ENCODE data around the gene ABCB10. TPM values are rescaled to one million over a fixed set of nuclear protein-coding genes. Genes with fewer than 3 reads are reported as not detected.

Gene ABCB10
- 27.5 and 31.9 TPM in 2 replicates for total RNA-seq (2022)
- Bru-seq, nascent RNA, result percentile 75 among the genes with signal in this experiment
- BruChase-seq, experiment 1, labeled RNA remaining after a 2-hour chase, result percentile 83 among the genes with signal in this experiment
- percentile 88 among the genes with signal in this experiment for BruChase-seq, experiment 2, labeled RNA remaining after a 6-hour chase
- long read RNA-seq, transcript ABCB10-201 (13 exons, 3,857 nt), result major isoform, 68 of 84 reads
- long read RNA-seq, partial matches to known transcripts, result 5 of 84 reads
- long read RNA-seq, other reads (novel, unspliced or antisense), result 11 of 84 reads

DNA sequence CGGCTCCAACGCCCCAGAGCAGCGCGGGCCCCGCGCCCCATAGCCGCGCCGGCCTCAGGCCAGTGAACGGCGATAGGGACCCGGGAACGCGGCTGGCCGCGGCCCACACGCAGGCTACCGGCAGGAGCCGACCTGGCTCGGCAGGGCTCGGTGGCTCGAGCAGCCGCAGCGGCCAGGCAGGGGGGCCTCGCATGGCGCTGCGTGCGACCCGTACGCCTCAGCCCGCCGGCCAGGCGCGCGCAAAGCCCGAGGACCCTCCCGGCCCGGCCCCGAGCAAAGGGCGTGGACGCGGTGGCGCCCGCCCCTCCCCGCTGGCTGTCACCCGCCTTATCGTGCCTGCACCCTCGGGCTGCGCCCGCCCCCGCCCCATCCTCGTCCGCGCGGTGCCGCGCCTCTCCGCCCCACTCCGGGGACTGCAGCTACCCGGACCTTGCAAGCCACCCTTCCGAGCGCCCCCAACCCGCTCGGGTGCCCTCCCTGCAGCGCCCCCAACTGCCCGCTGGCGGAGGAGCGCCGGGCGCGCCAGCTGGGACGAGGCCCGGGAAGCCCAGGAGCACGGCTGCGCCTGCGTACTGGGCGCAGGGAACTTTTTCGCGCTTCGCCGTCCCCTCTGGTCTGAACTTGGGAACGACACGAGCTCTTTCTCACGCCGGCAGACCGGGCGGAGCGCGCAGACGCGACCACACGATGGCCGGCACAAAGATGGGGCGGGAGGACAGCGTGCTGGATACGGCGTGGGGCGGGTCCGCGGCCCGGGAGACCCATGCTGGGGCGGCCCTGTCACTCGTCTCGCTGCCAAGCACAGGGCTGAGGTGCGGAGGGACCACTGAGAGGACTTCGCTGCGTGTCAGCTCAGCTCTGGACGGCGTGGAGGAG, at the start of gene ABCB10:
ABCB10 (minus strand) TSS at position 248 of the 876 bp plus-strand sequence; CDS start at position 193, 55 bp downstream.
- H3K27ac Mint-ChIP-seq (ENCODE audit: unreplicated experiment), result peak within 1 kb of the TSS; percentile 78
- DNase-seq, result peak; percentile 97 to 99
- intact Hi-C loops (cut with micrococcal nuclease; ENCODE audit: unreplicated experiment), result loop anchor here (1.0 kb wide), 1 partner anchor 68 kb away; the partner anchor contains the start of genes TAF5L and URB2
- Histone ChIP-seq H3K27me3 (replicated peaks; ENCODE audit: control insufficient read depth, insufficient read depth, low read length) (no peaks in the 10 kb centered on the region), H3K4me1 (peaks cover 7% of the 10 kb centered on the region; the same call in 1 of the 2 replicates), H3K9me3 (no peaks in the 10 kb centered on the region), H3K36me3 (ENCODE audit: control insufficient read depth, insufficient read depth, low read length) (no peaks in the 10 kb centered on the region), H3K4me3 (ENCODE audit: low read depth, low read length) (peak within 1 kb of the TSS; percentile 65)
- peak within 1 kb of the TSS; percentile 88 for H3K4me3 Mint-ChIP-seq (ENCODE audit: unreplicated experiment)
- no TSS peak for BruUV-seq (replicated peaks)
- TF ChIP-seq, protein P1, sequence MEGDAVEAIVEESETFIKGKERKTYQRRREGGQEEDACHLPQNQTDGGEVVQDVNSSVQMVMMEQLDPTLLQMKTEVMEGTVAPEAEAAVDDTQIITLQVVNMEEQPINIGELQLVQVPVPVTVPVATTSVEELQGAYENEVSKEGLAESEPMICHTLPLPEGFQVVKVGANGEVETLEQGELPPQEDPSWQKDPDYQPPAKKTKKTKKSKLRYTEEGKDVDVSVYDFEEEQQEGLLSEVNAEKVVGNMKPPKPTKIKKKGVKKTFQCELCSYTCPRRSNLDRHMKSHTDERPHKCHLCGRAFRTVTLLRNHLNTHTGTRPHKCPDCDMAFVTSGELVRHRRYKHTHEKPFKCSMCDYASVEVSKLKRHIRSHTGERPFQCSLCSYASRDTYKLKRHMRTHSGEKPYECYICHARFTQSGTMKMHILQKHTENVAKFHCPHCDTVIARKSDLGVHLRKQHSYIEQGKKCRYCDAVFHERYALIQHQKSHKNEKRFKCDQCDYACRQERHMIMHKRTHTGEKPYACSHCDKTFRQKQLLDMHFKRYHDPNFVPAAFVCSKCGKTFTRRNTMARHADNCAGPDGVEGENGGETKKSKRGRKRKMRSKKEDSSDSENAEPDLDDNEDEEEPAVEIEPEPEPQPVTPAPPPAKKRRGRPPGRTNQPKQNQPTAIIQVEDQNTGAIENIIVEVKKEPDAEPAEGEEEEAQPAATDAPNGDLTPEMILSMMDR (IDR thresholded peaks at IDR 0.05; ENCODE audit: insufficient read depth in 1 of 2, low read depth in 1 of 2, low read length in 1 of 2, severe bottlenecking in 1 of 2, unreplicated experiment in 1 of 2), result peak; percentile 77 to 88
- no peaks in the 10 kb centered on the region for H3K9me3 Mint-ChIP-seq (ENCODE audit: unreplicated experiment)
- CTCF ChIA-PET, result interaction anchor here (0.6 to 1.5 kb wide), 10 partner anchors 19 to 1367 kb away, joined by 3 to 12 read pairs (median 3); no protein-coding TSS in a partner anchor
- no peaks in the 10 kb centered on the region for H3K27me3 Mint-ChIP-seq (ENCODE audit: insufficient read depth, unreplicated experiment)
- POLR2A ChIA-PET, result interaction anchor here (0.5 to 1.2 kb wide), 8 partner anchors 50 to 259 kb away, joined by 3 to 9 read pairs (median 4); partner anchors contain the start of genes NUP133, TAF5L and URB2
- H3K36me3 Mint-ChIP-seq (ENCODE audit: insufficient read depth, unreplicated experiment), result no peaks in the 10 kb centered on the region
- H3K4me1 Mint-ChIP-seq (ENCODE audit: low read depth, unreplicated experiment), result peaks cover 18% of the 10 kb centered on the region

DNA sequence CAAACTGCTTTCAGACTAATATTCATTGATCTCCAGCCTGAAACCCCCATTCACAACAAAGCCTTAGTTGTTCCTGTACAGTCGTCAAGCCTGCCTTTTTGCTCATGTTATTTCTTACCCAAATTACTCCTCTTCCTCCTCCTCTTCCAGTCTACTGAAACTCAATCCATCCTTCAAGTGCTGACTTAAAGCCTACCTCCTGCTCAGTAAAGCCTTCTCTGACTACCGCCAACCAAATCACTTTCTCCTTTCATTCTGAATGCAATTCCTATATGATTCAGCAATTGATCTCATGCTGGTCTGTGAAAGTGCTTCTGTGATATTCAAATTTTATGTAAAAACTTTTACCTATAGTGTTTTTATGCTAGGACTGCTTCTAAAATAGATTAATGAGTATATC, 48.9 kb upstream of the ABCB10 start:
- no peak overlapping the region for H3K27ac Mint-ChIP-seq (ENCODE audit: unreplicated experiment)

More for the DNA sequence above, 48.9 kb upstream of the ABCB10 start:
- TF ChIP-seq, protein P1 (IDR thresholded peaks at IDR 0.05; ENCODE audit: insufficient read depth in 1 of 2, low read depth in 1 of 2, low read length in 1 of 2, severe bottlenecking in 1 of 2, unreplicated experiment in 1 of 2), result no peak
- no peaks in the 10 kb centered on the region for H3K9me3 ChIP-seq
- H3K4me3 ChIP-seq (ENCODE audit: low read depth, low read length), result no peak overlapping the region
- no TSS peak for BruUV-seq (replicated peaks)
- no peaks in the 10 kb centered on the region for H3K4me1 Mint-ChIP-seq (ENCODE audit: low read depth, unreplicated experiment)
- POLR2A ChIA-PET, result no interaction called here
- no peak overlapping the region for H3K4me3 Mint-ChIP-seq (ENCODE audit: unreplicated experiment)
- peaks cover 29% of the 10 kb centered on the region for H3K36me3 Mint-ChIP-seq (ENCODE audit: insufficient read depth, unreplicated experiment)
- intact Hi-C loops (cut with micrococcal nuclease; ENCODE audit: unreplicated experiment), result no loop called here
- no peaks in the 10 kb centered on the region for H3K9me3 Mint-ChIP-seq (ENCODE audit: unreplicated experiment)
- H3K4me1 ChIP-seq, result no peaks in the 10 kb centered on the region
- no peaks in the 10 kb centered on the region for H3K27me3 ChIP-seq (replicated peaks; ENCODE audit: control insufficient read depth, insufficient read depth, low read length)
- H3K36me3 ChIP-seq (ENCODE audit: control insufficient read depth, insufficient read depth, low read length), result no peaks in the 10 kb centered on the region; the same call in 1 of the 2 replicates
- no peak for DNase-seq
- CTCF ChIA-PET, result no interaction called here
- H3K27me3 Mint-ChIP-seq (ENCODE audit: insufficient read depth, unreplicated experiment), result no peaks in the 10 kb centered on the region
